Spleen (tissue), 11 donors: ENCODE results near the gene STAC2. TPM values are rescaled to one million over a fixed set of nuclear protein-coding genes. Genes with fewer than 3 reads are reported as not detected.

Source experiments
- DNase-seq: peaks from one replicate; pipeline ENCODE4 v3.0.0-alpha.2; 2020
- H3K27ac ChIP-seq, 8 donors: fragments of 200-600 bp; sonication (generic) in 7 of 8; 1 replicate in 4 of 8; 2 replicates in 4 of 8; pipeline versions ENCODE4 v1.5.0 to v1.8.0; 2016 to 2021; ENCODE audit warnings: inconsistent platforms in 4 of 8, mild to moderate bottlenecking in 4 of 8, moderate library complexity in 1 of 8
- H3K27me3 ChIP-seq, 7 donors: fragments of 200-600 bp; sonication (generic) in 6 of 7; replicated peaks in 1 of 7; 1 replicate in 4 of 7; 2 replicates in 3 of 7; pipeline versions ENCODE4 v1.5.0 to v1.8.0; 2016 to 2021; ENCODE audit warnings: inconsistent platforms in 3 of 7, mild to moderate bottlenecking in 1 of 7
- H3K36me3 ChIP-seq, 6 donors: fragments of 200-600 bp; sonication (generic) in 5 of 6; 1 replicate in 4 of 6; 2 replicates in 2 of 6; pipeline versions ENCODE4 v1.5.0 to v1.8.0; 2016 to 2021; ENCODE audit warnings: inconsistent platforms in 2 of 6
- H3K4me1 ChIP-seq, 6 donors: fragments of 200-600 bp; sonication (generic) in 5 of 6; 1 replicate in 3 of 6; 2 replicates in 3 of 6; pipeline versions ENCODE4 v1.5.0 to v1.8.0; 2016 to 2021; ENCODE audit warnings: inconsistent platforms in 3 of 6
- H3K4me3 ChIP-seq, 8 donors: fragments of 200-600 bp; sonication (generic) in 7 of 8; 1 replicate in 4 of 8; 2 replicates in 4 of 8; pipeline versions ENCODE4 v1.5.0 to v1.8.0; 2016 to 2021; ENCODE audit warnings: inconsistent platforms in 4 of 8, mild to moderate bottlenecking in 4 of 8, moderate library complexity in 2 of 8
- H3K9me3 ChIP-seq, 8 donors: fragments of 200-600 bp; sonication (generic) in 7 of 8; 1 replicate in 4 of 8; 2 replicates in 4 of 8; pipeline versions ENCODE4 v1.5.0 to v1.8.0; 2016 to 2021; ENCODE audit warnings: inconsistent platforms in 4 of 8
- CTCF ChIP-seq, 11 experiments: fragments of 200-600 bp in 7 of 11; fragments of 450-650 bp in 4 of 11; sonication (generic) in 4 of 11; IDR thresholded peaks in 8 of 11; conservative IDR thresholded peaks in 3 of 11; 1 replicate in 7 of 11; 2 replicates in 4 of 11; pipeline versions ENCODE4 v1.4.0 to v1.8.0; 2016 to 2021; ENCODE audit warnings: antibody characterized with exemption in 11 of 11, inconsistent platforms in 4 of 11, mild to moderate bottlenecking in 1 of 11
- POLR2A ChIP-seq, 3 donors: fragments of 450-650 bp; IDR thresholded peaks; one replicate each; pipeline ENCODE4 v1.5.1; 2017; ENCODE audit warnings: antibody characterized with exemption in 3 of 3, mild to moderate bottlenecking in 1 of 3
- POLR2AphosphoS5 ChIP-seq, 3 donors: sonication (generic); formaldehyde crosslinking; IDR thresholded peaks; one replicate each; pipeline ENCODE4 v1.5.1; 2017; ENCODE audit warnings: antibody characterized with exemption in 3 of 3
- WGBS, 5 donors: extraction: QIAGEN DNeasy Blood & Tissue Kit in 3 of 5; methylation state at CpG; one replicate each; pipeline versions ENCODE4 v1.1.5 to v1.1.7; 2013 to 2018; 5-methylcytosine and 5-hydroxymethylcytosine counted together
- intact Hi-C: fragments of 100-400 bp; cut with DNase I; formaldehyde crosslinking; loops from one replicate; pipeline ENCODE4 v1.15.0; 2023; ENCODE audit warnings: low total_unique reads
- polyA plus RNA-seq, 3 donors: library from polyadenylated mRNA; stranded (reverse); fragments of 200-250 nt; gene quantifications; one replicate each; pipeline ENCODE4 v1.2.1, GENCODE V29; 2013
- total RNA-seq, 7 donors: library from RNA; depleted of rRNA in 3 of 7; stranded (reverse); fragments of >200 nt in 3 of 7; fragmentation: NEBNext Ultra II Directional in 4 of 7; extraction: Animal tissue kit (Norgen Biotek cat#: 25700) in 4 of 7; gene quantifications; one replicate each; pipeline versions ENCODE4 v1.1.0 to v1.2.1, GENCODE V29; 2016 to 2021
- donor health status: healthy with polysubstance abuse.
- donor health status: DM: no; HTN: no; CAD: no; lungs with moderate emphysema.
- donor health status: DM: no; HTN: no; CAD: no.
- donor health status: Bipolar disorder and iron deficiency.
- donor health status: healthy.
- donor health status: DM: no; HTN: no; CAD: no.
- donor health status: DM: yes; HTN: yes; CAD: no.

STAC2 gene
- total and polyA plus RNA-seq, 10 donors: 0.06 to 0.56 (median 0.27) TPM; not detected in 7

GRCh38 chr17:39240631-39241030 is 14.9 kb upstream of the STAC2 start:
- Histone ChIP-seq H3K9me3 (no peaks in the 10 kb centered on the region), H3K4me1 (peaks cover 6 to 40% (median 34%) of the 10 kb centered on the region in 6 donors), H3K27ac (no peak overlapping the region), H3K36me3 (no peaks in the 10 kb centered on the region), H3K27me3 (peaks cover 0 to 47% (median 0%) of the 10 kb centered on the region in 7 donors), H3K4me3 (no peak overlapping the region)
- 84 to 93% (median 90%) methylated on average over 5 of the region's 5 CpGs for WGBS, 5 donors
- peak; percentile 31 for DNase-seq
- TF ChIP-seq CTCF (IDR thresholded peaks at IDR 0.05 in 8 of 11, conservative IDR thresholded peaks at IDR 0.05 in 3 of 11) (no peak), POLR2A (IDR thresholded peaks at IDR 0.05) (no peak), POLR2AphosphoS5 (IDR thresholded peaks at IDR 0.05) (no peak)
- intact Hi-C loops: loop anchor here (2.0 kb wide), 1 partner anchor 38 kb away; no protein-coding TSS in a partner anchor

DNA sequence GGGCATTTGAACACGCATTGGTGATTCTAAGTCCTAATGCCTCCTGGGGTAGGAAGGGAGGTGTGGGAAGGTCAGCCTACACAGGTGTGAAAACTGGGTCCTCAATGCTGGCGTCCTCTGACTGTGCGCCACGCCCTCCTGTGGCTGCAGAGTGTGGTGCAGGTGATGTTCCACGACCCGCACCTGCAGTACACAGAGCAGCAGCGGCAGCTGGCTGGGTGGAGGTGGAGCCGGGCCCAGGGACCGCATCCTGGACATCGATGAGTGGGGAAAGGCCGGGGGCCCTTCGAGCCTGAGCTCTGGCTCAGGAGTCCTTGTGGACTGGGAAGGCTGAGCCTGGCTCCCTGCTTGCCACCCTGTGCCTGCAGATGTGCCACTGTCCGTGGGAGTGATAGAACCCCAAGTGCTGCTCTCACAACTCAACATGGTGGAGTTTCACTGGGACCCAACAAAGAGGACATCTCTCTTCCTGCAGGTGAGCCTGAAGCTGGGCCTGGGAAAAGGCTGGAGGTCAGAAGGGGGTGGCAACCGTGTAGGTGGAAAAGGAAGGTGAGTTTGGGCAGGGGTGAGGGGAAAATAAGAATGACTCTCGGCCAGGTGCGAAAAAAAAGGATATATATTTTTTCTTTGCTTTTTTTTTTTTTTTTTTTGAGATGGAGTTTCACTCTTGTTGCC is 14.0 kb upstream of the STAC2 start:
- TF ChIP-seq CTCF (IDR thresholded peaks at IDR 0.05 in 8 of 11, conservative IDR thresholded peaks at IDR 0.05 in 3 of 11): peak in 10 of 11 experiments; percentile 47 to 78 (median 58)
- no peak for TF ChIP-seq POLR2A (IDR thresholded peaks at IDR 0.05)
- TF ChIP-seq POLR2AphosphoS5 (IDR thresholded peaks at IDR 0.05): peak; percentile 14 to 62 (median 56)
- Histone ChIP-seq H3K4me1 (peaks cover 6 to 36% (median 31%) of the 10 kb centered on the region in 6 donors), H3K36me3 (no peaks in the 10 kb centered on the region), H3K27ac (no peak overlapping the region), H3K9me3 (no peaks in the 10 kb centered on the region), H3K4me3 (no peak overlapping the region), H3K27me3 (peaks cover 0 to 54% (median 0%) of the 10 kb centered on the region in 7 donors)
- intact Hi-C loops: loop anchor here (2.0 kb wide), 1 partner anchor 37 kb away; no protein-coding TSS in a partner anchor
- DNase-seq: peak; percentile 89
- WGBS, 5 donors: 26 to 38% (median 30%) methylated on average over 13 to 16 of the region's 16 CpGs

DNA sequence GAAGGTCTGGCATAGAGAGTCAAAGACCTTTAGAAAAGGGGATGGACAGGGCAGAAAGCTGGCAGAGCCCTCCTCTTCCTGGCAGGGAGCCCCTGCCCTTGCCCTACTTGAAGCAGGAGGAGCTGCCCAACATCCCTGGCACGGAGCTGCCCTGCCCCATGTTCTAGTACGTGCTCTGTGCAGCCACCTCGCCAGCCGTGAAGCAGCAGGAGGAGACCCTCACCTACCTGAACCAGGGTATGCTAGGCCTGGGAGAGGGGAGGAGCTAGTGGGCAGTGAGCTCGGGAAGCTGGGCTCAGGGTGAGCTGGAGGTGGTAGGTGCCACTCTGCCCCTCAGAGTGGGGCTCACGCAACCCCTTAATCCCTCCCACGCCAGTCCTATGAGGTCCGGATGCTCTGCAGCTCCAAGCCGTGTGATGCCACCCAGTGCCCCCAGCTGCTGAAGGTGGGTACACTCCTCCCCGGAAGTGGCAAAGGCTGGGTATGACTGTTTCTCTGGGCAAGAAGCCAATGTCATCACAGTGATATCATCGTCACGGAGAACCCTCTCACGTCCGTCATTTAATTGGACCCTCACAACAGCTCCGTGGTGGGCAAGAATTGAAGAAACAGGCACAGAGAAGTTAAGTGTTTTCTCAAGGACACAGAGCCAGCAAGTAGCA is 12.7 kb upstream of the STAC2 start:
- no peaks in the 10 kb centered on the region for H3K9me3 ChIP-seq
- peak overlapping the region in 1 of 8 donors; percentile 27 for H3K4me3 ChIP-seq
- intact Hi-C loops: no loop called here
- TF ChIP-seq CTCF (IDR thresholded peaks at IDR 0.05 in 8 of 11, conservative IDR thresholded peaks at IDR 0.05 in 3 of 11) (peak in 1 of 11 experiments; percentile 6), POLR2AphosphoS5 (IDR thresholded peaks at IDR 0.05) (peak; percentile 67 to 86 (median 82)), POLR2A (IDR thresholded peaks at IDR 0.05) (no peak)
- no peaks in the 10 kb centered on the region for H3K36me3 ChIP-seq
- peak; percentile 89 for DNase-seq
- 20 to 36% (median 24%) methylated on average over 14 to 15 of the region's 15 CpGs for WGBS, 5 donors
- peaks cover 0 to 43% (median 0%) of the 10 kb centered on the region in 7 donors for H3K27me3 ChIP-seq
- peaks cover 0 to 24% (median 20%) of the 10 kb centered on the region in 6 donors for H3K4me1 ChIP-seq
- H3K27ac ChIP-seq: peak overlapping the region in 7 of 8 donors; percentile 38 to 87 (median 71)

DNA sequence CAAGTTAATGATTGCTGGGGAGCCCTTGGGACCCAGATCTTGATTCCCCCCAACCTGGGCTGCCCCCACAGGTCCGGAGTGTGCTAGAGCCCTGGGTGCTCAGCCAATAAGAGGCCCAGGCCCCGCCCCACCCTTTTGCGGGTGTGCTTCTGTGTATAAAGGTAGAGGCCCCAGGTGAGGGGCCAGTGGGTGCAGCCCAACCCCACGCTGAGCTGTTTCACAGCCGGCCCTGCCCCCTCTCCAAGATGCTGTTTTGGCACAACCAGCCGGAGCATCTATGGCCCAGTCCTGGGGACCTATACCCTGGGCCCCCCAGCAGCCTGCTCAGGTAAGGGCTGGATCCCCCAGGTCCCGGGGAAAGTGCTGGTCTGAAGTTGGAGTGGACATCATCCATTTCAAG is 11.8 kb upstream of the STAC2 start:
- no peak for TF ChIP-seq CTCF (IDR thresholded peaks at IDR 0.05 in 8 of 11, conservative IDR thresholded peaks at IDR 0.05 in 3 of 11)
- no peak for TF ChIP-seq POLR2A (IDR thresholded peaks at IDR 0.05)
- no peak for TF ChIP-seq POLR2AphosphoS5 (IDR thresholded peaks at IDR 0.05)
- Histone ChIP-seq H3K4me3 (no peak overlapping the region), H3K9me3 (no peaks in the 10 kb centered on the region), H3K27ac (peak overlapping the region in 2 of 8 donors; percentile 75 to 76), H3K36me3 (no peaks in the 10 kb centered on the region), H3K27me3 (peaks cover 0 to 43% (median 6%) of the 10 kb centered on the region in 7 donors), H3K4me1 (peaks cover 0 to 26% (median 20%) of the 10 kb centered on the region in 6 donors)
- WGBS, 5 donors: 85 to 96% (median 88%) methylated on average over 2 to 7 of the region's 7 CpGs
- intact Hi-C loops: no loop called here
- DNase-seq: peak; percentile 67
